ENCODE results near the gene ZNF660.
A peak's percentile ranks its signal among the peaks of the same experiment; 100 is the strongest.

The ZNF660 gene

DNA sequence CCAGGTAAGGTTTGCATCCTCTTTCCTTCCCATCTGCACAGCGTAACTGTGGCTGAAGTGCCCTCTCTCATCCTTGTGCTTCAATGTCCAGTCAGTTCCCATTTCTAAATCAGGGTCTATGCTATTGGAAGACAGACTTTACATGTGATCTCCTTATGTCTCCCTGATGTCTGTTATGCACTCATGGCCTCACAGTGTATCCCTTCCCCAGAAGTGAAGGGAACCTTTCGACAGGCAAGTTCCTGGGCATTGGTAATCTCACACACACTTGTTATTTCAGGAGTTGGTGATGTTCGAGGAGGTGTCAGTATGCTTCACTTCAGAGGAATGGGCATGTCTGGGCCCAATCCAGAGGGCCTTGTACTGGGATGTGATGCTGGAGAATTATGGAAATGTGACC lies 47.4 kb downstream of the ZNF660 start:
- no peak for DNase-seq (ENCODE audit: low read depth in 2 of 2)

DNA sequence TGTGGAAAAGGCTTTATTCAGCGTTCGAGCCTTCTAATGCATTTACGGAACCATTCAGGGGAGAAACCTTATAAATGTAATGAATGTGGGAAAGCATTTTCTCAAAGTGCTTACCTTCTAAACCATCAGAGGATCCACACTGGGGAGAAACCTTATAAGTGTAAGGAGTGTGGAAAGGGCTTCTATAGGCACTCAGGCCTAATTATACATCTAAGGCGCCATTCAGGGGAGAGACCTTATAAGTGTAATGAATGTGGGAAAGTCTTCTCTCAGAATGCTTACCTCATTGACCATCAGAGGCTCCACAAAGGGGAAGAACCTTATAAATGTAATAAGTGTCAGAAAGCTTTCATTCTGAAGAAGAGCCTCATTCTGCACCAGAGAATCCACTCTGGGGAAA lies 57.6 kb downstream of the ZNF660 start:
- DNase-seq (ENCODE audit: low read depth in 2 of 2) = no peak

DNA sequence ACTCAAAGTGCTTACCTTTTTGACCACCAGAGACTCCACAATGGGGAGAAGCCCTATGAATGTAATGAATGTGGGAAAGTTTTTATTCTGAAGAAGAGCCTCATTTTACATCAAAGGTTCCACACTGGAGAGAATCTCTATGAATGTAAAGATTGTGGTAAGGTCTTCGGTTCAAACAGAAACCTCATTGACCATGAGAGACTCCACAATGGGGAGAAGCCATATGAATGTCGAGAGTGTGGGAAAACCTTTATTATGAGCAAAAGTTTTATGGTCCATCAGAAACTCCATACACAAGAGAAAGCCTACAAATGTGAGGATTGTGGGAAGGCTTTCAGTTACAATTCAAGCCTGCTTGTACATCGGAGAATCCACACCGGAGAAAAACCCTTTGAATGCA lies 58.3 kb downstream of the ZNF660 start:
- no peak for DNase-seq (ENCODE audit: low read depth in 2 of 2)

DNA sequence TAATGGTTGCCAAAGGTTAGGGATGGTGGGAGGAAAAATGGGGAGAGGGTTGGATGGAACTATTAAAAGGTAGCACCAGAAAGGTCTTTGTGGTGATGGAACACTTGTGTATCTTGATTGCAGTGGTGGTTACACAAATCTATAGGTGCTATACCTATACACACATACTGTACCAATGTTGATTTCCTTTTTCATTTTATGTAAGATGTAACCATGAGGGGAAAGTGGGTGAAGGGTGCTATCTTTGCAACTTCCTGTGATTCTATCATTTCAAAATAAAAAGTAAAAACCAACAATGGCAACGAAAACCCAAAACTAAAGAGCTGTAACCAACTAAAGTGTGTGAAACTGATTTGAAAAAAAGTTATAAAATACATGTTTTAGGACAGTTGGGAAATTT lies 63.0 kb downstream of the ZNF660 start:
- DNase-seq (ENCODE audit: low read depth in 2 of 2) = no peak

DNA sequence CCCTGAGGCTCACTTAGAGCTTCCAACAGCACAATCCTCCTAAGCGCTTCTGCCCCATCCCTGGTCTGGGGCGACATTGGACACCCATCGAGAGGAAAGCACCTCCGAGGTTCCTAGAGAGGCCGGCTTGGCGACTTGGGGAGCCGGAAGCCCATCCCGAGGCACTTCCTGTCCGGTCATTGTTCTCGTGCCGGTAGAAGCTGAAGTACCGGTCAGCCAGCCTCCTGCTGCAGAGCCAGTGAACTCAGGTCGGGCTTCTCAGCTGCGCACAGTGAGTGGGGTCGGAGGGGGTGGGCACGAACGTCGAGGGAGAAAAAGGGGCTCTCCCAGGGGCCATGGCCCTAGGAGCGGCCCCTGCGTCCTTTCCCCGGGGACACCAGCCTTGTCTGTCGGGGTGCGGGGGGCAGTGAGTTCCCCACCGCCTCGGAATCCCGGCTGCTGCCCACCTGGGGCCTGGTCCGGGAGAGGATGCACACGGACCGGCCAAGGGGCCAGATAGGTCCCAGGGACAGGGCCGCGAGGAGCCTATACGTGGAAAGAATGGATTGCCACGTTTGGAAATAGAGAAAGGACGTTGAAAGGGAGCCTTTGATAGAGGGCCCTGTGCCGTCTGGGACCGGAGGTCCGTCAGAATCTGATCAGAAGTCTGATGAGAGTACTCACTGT lies 63.9 kb downstream of the ZNF660 start, which contains the start of gene ZNF35:
ZNF35 (plus strand) TSS at position 169 of the 666 bp plus-strand sequence. CDS start 2,336 bp downstream, outside the sequence.
- DNase-seq (ENCODE audit: low read depth in 2 of 2) = peak; percentile 2 to 7
